HuH-7.5 (cell line): ENCODE data around the gene MYBL2.
"Not testable (repeated sequence)": the region's sequence is repeated elsewhere in the genome, so short reads cannot be mapped to it uniquely, and the experiment has no call there.

Experiments used
- DNase-seq: peaks from one replicate; pipeline ENCODE4 v3.0.0; 2011; ENCODE audit warnings: low spot score

Gene MYBL2

GRCh38 chr20:43666376-43667328, at the start of gene MYBL2:
TSS of gene MYBL2 (plus strand) at chr20:43667114. CDS start at chr20:43667284, 170 bp downstream.
- DNase-seq: peak; percentile 64

DNA sequence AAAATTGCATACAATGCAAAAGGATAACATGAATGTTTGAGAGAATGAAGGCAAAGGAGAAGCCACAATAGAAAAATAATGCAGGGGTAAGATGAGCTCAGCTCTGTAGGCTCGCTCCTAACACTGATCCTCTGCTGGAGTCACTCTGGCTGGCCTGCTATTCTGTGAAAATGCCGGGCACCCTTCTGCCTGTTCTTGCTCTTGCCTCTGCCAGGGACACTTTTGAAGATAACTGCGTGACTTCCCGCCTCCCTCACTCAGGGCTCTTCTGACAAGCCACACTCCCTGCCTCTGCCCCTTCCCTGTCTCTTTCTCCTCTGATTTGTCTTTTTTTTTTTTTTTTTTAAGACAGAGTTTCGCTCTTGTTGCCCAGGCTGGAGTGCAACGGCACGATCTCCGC, 35.3 kb upstream of the MYBL2 start:
- DNase-seq: no peak

DNA sequence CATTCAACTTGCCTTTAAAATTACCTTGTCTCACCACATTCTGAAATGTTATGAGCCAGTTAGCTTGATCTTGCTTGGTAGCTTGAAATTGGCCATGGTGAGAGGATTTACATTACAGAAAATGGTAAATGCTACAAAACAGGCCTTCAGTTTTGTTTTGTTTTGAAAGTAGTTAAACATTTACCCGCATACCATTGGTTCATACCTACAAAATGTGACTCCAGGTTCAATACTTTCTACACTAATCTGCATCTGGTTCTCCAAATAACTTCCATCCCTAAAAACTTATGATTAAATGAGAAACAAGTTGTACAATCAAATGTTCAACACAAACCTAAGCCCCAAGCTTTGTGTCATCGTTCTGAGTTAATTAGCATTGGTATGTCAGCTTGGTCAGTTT, 30.5 kb upstream of the MYBL2 start:
- DNase-seq: no peak

DNA sequence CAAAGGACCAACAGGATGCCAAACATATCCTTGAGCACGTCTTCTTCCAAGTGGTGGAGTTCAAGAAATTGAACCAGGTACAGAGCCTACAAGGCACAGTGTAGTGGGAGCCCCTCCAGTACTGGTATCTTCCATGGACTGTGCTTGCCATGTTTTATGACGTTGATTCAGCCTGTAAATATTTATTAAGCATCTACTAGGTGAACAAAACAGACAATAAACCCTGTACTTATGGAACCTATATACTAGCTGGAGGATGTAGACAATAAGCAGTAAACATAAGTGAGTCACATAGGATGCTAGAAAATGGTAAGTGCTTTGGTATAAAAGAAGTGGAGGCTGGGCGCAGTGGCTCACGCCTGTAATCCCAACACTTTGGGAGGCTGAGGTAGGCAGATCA, 24.4 kb upstream of the MYBL2 start:
- DNase-seq: no peak

GRCh38 chr20:43650997-43651525, 15.9 kb upstream of the MYBL2 start:
- DNase-seq: no peak

DNA sequence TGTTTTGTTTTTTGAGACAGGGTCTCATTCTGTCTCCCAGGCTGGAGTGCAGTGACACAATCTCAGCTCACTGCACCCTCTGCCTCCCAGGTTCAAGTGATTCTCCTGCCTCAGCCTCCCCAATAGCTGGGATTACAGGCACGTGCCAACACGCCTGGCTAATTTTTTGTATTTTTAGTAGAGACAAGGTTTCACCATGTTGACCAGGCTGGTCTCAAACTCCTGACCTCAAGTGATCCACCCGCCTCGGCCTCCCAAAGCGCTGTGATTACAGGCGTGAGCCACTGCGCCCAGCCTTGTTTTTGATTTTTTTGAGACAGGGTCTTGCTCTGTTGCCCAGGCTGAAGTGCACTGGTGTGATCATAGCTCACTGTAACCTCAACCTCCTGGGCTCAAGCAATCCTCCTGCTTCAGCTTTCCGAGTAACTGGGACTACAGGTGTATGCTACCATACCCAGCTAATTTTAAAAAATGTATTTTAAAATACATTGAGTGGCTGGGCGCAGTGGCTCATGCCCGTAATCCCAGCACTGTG, 15.2 kb upstream of the MYBL2 start:
- DNase-seq: not testable (repeated sequence)

GRCh38 chr20:43653966-43654365, 12.9 kb upstream of the MYBL2 start:
- DNase-seq: no peak

DNA sequence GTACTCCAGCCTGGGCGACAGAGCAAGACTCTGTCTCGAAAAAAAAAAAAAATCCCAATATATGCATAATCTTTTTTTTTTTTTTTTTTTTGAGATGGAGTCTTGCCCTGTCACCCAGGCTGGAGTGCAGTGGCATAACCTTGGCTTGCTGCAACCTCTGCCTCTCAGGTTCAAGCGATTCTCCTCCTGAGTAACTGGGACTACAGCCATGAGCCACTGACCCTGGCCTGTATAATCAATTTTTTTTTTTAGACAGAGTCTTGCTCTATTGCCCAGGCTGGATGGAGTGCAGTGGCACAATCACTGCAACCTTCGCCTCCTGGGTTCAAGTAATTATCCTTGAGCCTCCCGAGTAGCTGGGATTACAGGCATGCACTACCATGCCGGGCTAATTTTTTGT, 11.7 kb upstream of the MYBL2 start:
- not testable (repeated sequence) for DNase-seq

DNA sequence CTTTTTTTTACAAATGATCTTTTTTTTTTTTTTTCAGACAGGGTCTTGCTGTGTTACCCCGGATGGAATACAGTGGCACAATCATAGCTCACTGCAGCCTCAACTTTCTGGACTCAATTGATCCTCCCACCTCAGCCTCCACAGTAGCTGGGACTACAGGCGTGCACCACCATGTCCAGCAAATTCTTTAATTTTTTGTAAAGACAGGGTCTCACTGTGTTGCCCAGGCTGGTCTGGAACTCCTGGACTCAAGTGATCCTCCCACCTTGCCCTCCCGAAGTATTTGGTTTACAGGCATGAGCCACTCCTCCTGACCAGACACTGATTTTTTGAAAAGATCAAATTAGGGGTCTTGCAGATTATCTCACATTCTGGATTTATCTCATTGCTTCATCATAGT, 11.0 kb upstream of the MYBL2 start:
- no peak for DNase-seq

DNA sequence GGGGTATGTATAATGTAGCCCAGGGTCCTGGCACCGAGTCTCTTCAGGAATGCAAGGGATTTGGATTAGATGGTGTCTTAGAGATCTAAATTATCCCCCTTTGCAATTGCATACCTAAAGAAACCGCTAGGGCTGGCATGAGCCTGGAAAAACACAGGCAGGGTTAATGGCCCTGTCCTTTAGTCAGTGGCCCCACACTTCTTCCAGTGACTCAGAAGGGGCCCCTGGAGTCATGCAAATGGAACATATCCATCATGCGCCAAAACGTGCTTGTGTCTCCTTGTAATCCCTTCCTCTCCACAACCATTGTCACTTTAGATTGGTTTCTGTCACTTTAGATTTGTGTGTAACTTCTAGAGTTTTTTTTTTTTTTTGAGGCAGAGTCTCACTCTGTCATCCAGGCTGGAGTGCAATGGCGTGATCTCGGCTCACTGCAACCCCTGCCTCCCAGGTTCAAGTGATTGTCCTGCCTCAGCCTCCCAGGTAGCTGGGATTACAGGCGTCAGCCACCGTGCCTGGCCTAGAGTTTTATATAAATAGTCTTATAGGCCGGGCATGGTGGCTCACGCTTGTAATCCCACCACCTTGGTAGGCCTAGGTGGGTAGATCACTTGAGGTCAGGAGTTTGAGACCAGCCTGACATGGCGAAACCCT, 8.7 kb upstream of the MYBL2 start:
- peak; percentile 35 for DNase-seq

- DNase-seq: no peak
Measured at GRCh38 chr20:43658723-43659419, 8.0 kb upstream of the MYBL2 start.

GRCh38 chr20:43662943-43663655, 3.8 kb upstream of the MYBL2 start:
- DNase-seq: no peak

DNA sequence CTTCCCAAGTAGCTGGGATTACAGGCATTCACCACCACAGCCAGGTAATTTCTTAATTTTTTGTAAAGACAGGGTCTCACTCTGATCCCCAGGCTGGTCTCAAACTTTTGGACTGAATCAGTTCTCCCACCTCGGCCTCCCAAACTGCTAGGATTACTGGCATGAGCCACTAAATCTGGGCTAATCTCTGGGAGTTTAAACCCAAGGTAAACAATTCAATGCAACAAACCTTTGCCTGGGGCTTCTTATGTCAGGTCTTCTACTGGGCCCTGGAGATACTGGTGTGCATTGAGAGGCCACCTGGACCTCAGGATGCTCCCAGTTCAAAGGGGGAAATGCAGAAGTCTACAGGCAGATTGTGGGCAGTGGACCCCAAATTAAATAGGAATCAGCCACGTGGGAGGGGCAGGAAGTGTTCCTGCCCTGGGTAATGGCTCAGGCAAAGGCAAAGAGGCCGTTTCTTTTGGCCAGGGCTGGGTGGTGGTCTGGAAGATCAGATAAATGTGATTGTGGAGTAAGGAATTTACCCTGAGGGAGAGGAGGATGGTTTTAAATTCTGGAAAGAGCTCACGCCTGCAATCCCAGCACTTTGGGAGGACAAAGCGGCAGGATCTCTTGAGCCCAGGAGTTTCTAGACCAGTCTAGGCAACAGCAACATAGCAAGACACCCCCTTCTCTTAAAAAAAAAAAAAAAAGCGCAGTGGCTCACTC, 1.3 kb upstream of the MYBL2 start:
- DNase-seq: no peak

DNA sequence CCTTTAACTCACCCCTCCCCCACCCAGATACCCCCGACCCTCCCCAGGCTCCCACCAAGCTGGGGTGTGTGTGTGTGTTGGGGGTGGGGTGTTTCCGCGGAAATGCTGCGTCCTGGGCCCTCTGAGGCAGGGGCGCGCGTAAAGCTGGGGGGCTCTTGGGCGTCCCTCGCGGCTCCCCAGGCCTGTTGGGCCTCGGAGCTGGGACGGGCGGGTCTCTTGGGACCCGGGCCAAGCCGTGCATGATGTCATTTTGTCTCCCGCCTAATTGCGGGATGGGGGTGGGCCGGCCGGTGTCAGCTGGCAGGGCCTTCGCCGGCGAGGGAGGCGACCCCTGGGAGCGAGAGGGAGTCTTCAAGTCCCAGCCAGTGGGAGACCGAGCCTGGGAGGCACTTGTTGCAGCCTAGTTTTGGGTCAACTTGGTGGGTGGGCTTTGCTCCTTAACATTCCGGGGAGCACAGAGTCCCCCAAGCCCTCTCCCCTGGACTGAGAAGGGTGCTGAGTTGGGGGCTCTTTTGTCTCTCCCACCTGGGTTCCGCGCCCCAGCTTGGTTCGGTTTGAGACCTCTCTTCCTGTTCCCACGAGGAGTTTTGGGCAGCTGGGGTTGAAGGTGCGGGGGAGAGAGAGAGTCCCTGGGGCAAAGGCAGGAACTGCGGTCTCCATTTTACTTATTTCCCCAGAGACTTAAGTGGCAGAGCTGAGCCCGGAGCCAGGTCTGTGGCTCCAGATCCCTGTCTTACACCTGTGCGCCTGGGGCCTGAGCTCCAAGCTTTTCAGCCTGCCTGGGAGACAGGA, 623 bp downstream of the MYBL2 start:
- peak; percentile 41 for DNase-seq

DNA sequence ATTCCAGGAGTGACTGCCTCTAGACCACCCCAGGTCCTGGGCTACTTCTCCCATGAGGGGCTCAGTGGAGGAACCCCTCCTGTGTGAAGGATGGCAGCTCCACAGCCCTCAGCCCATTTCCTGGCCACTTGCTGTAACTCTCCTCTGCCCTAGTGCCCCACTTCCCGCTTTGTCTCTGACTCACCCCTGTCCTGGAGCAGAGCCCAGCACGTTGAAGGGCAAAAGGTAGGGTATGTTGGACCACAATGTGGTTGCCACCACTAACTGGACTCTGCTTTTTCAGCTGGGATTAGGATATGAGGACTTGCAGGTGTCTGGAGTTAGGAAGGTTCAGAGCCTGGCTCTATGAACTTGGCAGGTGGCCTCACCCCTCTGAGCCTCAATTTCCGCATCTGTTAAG, 2.4 kb downstream of the MYBL2 start:
- no peak for DNase-seq

- no peak for DNase-seq
Measured at GRCh38 chr20:43670423-43670822, 3.5 kb downstream of the MYBL2 start.

DNA sequence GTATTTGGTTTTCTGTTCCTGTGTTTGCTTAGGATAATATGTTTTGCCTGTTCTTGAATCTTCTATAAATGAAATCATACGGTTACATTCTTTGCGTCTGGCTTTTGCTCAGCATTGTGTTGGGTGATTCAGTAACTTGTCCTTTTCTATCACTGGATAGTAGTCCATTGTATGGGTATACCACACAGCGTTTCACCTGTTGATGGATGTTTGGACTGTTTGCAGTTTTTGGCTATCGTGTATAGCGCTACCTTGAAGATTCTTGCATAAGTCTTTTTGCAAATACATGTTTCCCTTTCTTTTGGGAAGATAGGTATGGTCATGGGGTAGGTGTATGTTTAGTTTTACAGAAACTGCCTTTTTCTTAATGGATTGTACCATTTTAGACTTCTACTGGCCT, 9.5 kb downstream of the MYBL2 start:
- DNase-seq: no peak

DNA sequence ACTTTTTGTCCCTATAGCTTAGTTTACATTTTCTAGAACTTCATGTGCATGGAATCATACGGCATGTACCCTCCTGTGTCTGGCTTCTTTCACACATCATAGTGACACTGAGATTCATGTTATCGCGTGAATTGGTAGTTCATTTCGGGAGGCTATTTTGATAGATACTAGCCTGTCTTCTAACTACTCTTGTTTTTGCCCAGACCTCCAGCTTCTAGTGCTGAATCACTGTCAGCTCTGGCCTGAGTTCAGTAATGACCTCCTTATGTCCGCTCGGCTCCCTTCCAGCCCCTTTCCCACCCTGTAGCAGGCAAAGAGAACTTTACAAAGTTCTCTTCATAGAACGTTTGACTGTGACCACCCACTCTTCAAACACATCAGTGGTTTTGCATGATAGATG, 14.1 kb downstream of the MYBL2 start:
- no peak for DNase-seq

- no peak for DNase-seq
Measured at GRCh38 chr20:43681468-43681942, 14.6 kb downstream of the MYBL2 start.

- DNase-seq: no peak
Measured at GRCh38 chr20:43681991-43682410, 15.1 kb downstream of the MYBL2 start.
